COR-L47 (cell line): Measurements from ENCODE around the gene GNG14.
"Not testable (repeated sequence)": the region's sequence is repeated elsewhere in the genome, so short reads cannot be mapped to it uniquely, and the experiment has no call there.

Experiments
- DNase-seq: peaks from one replicate; lab custom pipeline; 2025; lab: John Stamatoyannopoulos, UW

GNG14 gene

GRCh38 chr19:12687496-12688196 lies at the start of gene GNG14:
Gene GNG14 (plus strand): TSS chr19:12687998. CDS start chr19:12688049, 51 bp downstream.
- DNase-seq = no peak

GRCh38 chr19:12638611-12639182 lies 49.1 kb upstream of the GNG14 start:
- no peak for DNase-seq

GRCh38 chr19:12639901-12640613 lies 47.7 kb upstream of the GNG14 start:
- peak; percentile 59 for DNase-seq

GRCh38 chr19:12641456-12641855 lies 46.3 kb upstream of the GNG14 start:
- no peak for DNase-seq

- DNase-seq = no peak
Observed at GRCh38 chr19:12642506-12642905, 45.3 kb upstream of the GNG14 start.

- DNase-seq = not testable (repeated sequence)
Observed at GRCh38 chr19:12643716-12644115, 44.1 kb upstream of the GNG14 start.

- no peak for DNase-seq
Observed at GRCh38 chr19:12646551-12646950, 41.2 kb upstream of the GNG14 start.

GRCh38 chr19:12647047-12647446 lies 40.8 kb upstream of the GNG14 start:
- DNase-seq = no peak

- DNase-seq = no peak
Observed at GRCh38 chr19:12647490-12648071, 40.2 kb upstream of the GNG14 start.

- DNase-seq = no peak
Observed at GRCh38 chr19:12648088-12648487, 39.7 kb upstream of the GNG14 start.

GRCh38 chr19:12649941-12650340 lies 37.9 kb upstream of the GNG14 start:
- DNase-seq = no peak

GRCh38 chr19:12652219-12652618 lies 35.6 kb upstream of the GNG14 start:
- no peak for DNase-seq

GRCh38 chr19:12655546-12655945 lies 32.3 kb upstream of the GNG14 start:
- DNase-seq = no peak

GRCh38 chr19:12656899-12657571 lies 30.8 kb upstream of the GNG14 start:
- no peak for DNase-seq

GRCh38 chr19:12657966-12658365 lies 29.8 kb upstream of the GNG14 start:
- DNase-seq = no peak

GRCh38 chr19:12660980-12661379 lies 26.8 kb upstream of the GNG14 start:
- no peak for DNase-seq

- no peak for DNase-seq
Observed at GRCh38 chr19:12664406-12665280, 23.2 kb upstream of the GNG14 start.

- DNase-seq = no peak
Observed at GRCh38 chr19:12665281-12665573, 22.6 kb upstream of the GNG14 start.

GRCh38 chr19:12665671-12666264 lies 22.0 kb upstream of the GNG14 start:
- no peak for DNase-seq

- DNase-seq = peak; percentile 33
Observed at GRCh38 chr19:12666265-12667048, 21.3 kb upstream of the GNG14 start, which contains the start of the genes MAN2B1 and WDR83. Gene MAN2B1 (minus strand): TSS chr19:12666742. CDS start chr19:12666701, 41 bp downstream. Gene WDR83 (plus strand): TSS chr19:12666807. CDS start chr19:12669791, 2,984 bp downstream.
